Measurements from ENCODE around the gene THEM4.

DNA sequence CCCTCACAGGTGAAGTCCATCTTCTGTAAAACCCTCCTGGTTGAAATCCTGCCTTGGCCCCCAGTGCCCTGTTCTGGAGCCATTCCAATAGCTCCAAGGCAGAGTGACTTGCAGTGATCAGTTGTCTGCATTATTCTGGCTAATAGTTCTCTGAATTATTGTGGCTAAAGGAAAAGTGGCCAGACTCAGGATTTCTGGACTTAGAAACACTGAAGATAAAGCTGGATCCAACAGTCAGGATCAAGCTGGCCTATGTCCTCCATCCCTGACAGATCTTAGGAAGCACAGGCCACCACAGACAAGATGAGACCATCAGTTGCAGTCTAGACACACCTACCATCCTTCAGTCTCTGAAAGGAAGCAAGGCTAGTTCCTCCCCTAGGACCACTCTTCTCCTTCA is 68.9 kb downstream of the THEM4 start:
- TF ChIP-seq, protein P1, sequence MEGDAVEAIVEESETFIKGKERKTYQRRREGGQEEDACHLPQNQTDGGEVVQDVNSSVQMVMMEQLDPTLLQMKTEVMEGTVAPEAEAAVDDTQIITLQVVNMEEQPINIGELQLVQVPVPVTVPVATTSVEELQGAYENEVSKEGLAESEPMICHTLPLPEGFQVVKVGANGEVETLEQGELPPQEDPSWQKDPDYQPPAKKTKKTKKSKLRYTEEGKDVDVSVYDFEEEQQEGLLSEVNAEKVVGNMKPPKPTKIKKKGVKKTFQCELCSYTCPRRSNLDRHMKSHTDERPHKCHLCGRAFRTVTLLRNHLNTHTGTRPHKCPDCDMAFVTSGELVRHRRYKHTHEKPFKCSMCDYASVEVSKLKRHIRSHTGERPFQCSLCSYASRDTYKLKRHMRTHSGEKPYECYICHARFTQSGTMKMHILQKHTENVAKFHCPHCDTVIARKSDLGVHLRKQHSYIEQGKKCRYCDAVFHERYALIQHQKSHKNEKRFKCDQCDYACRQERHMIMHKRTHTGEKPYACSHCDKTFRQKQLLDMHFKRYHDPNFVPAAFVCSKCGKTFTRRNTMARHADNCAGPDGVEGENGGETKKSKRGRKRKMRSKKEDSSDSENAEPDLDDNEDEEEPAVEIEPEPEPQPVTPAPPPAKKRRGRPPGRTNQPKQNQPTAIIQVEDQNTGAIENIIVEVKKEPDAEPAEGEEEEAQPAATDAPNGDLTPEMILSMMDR (conservative IDR thresholded peaks at IDR 0.05; ENCODE audit: low read depth in 2 of 2): no peak
- TF ChIP-seq JUNB (IDR thresholded peaks at IDR 0.05; ENCODE audit: unreplicated experiment) (no peak), EZH2phosphoT487 (IDR thresholded peaks at IDR 0.05; ENCODE audit: unreplicated experiment) (no peak), CREB1 (CRISPR knock-in tag; IDR thresholded peaks at IDR 0.05; ENCODE audit: low read depth) (no peak), EZH2 (IDR thresholded peaks at IDR 0.05; ENCODE audit: low read depth, unreplicated experiment) (no peak), POLR2AphosphoS5 (IDR thresholded peaks at IDR 0.05; ENCODE audit: low read depth) (no peak)
